Measurements from ENCODE around the gene ZBTB44. TPM values are rescaled to one million over a fixed set of nuclear protein-coding genes. Genes with fewer than 3 reads are reported as not detected.

Gene ZBTB44, protein sequence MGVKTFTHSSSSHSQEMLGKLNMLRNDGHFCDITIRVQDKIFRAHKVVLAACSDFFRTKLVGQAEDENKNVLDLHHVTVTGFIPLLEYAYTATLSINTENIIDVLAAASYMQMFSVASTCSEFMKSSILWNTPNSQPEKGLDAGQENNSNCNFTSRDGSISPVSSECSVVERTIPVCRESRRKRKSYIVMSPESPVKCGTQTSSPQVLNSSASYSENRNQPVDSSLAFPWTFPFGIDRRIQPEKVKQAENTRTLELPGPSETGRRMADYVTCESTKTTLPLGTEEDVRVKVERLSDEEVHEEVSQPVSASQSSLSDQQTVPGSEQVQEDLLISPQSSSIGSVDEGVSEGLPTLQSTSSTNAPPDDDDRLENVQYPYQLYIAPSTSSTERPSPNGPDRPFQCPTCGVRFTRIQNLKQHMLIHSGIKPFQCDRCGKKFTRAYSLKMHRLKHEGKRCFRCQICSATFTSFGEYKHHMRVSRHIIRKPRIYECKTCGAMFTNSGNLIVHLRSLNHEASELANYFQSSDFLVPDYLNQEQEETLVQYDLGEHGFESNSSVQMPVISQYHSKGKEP
- 17.5 and 24.0 TPM in 2 replicates for total RNA-seq

DNA sequence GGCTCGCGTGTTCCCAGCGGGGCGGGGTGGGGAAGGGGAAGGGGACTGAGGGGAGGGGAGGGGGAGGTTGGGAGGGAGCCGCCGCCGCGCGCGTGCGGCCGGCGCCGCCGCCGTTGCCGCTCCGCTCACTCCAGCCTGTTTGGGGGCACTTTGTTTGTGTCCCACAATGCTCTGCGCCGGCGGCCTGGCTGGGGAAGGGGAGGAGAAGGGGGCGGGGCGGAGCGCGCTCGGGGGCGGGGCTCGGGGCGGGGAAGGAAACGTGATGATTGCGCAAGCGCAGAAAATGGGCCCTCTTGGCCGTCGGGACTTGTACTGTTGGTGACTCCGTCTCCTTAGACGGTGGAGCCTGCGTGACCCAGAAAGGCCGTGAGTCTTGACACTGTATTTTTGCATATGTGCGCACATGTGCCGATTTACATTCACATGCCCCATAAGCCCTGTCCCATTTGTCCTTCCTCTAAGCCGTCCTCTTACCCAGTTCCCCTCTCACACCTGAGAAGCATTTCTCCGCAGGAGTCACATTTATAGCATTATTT is at the start of gene ZBTB44:
Gene ZBTB44 (minus strand): TSS at position 168 of the 536 bp plus-strand sequence. CDS start 53,044 bp downstream, outside the sequence.

Other genes starting within 250 kb of the ZBTB44 start
- 718 and 764 TPM in 2 replicates for gene APLP2, start 245.0 kb downstream of the ZBTB44 start, total RNA-seq
- not detected in 2 replicates for gene ST14, start 155.1 kb downstream of the ZBTB44 start, total RNA-seq
- not detected in 2 replicates for gene ADAMTS8, start 113.7 kb upstream of the ZBTB44 start, total RNA-seq
- gene ADAMTS15, start 133.7 kb upstream of the ZBTB44 start, total RNA-seq: under 0.01 and 1.9 TPM in 2 replicates

All from endothelial cell of coronary artery (primary cell).